WTC11 (cell line): Measurements from ENCODE around the gene FAM216A. TPM values are rescaled to one million over a fixed set of nuclear protein-coding genes. Genes with fewer than 3 reads are reported as not detected.

Experiments
- ATAC-seq: fragments of 200-7000 bp; cut with Tn5 transposase; 2 replicates; pipeline ENCODE4 v1.10.0; 2021; ENCODE audit warnings: mild to moderate bottlenecking, moderate library complexity
- CTCF ChIA-PET: fragments of 300-600 bp; sonication (Branson Sonifier 250); formaldehyde crosslinking; loops from one replicate; lab custom pipeline; 2021; ENCODE audit warnings: antibody characterized with exemption; lab: Charles Lee
- POLR2A ChIA-PET: fragments of 350-600 bp; sonication (Branson Sonifier 250); formaldehyde crosslinking; loops from one replicate; lab custom pipeline; 2021; ENCODE audit warnings: antibody characterized with exemption; lab: Charles Lee
- DNase-seq: peaks from one replicate; pipeline ENCODE4 v3.0.0; 2021; ENCODE audit warnings: low spot score
- H3K27ac Mint-ChIP-seq: 2 replicates; pipeline ENCODE4 v1.8.0; 2021; ENCODE audit warnings: mixed read lengths
- H3K27me3 Mint-ChIP-seq: 2 replicates; pipeline ENCODE4 v1.8.0; 2021; ENCODE audit warnings: low read depth, mild to moderate bottlenecking, moderate library complexity, mixed read lengths
- H3K36me3 Mint-ChIP-seq: 2 replicates; pipeline ENCODE4 v1.8.0; 2021; ENCODE audit warnings: mixed read lengths
- H3K4me1 Mint-ChIP-seq: 2 replicates; pipeline ENCODE4 v1.8.0; 2022; ENCODE audit warnings: mixed read lengths
- H3K4me3 Mint-ChIP-seq: 2 replicates; pipeline ENCODE4 v1.8.0; 2021; ENCODE audit warnings: mild to moderate bottlenecking, moderate library complexity, mixed read lengths
- H3K9me3 Mint-ChIP-seq: 2 replicates; pipeline ENCODE4 v1.8.0; 2021; ENCODE audit warnings: mixed read lengths
- ATF2 ChIP-seq: sonication (generic); formaldehyde crosslinking; IDR thresholded peaks from 2 replicates; pipeline ENCODE4 v1.8.1; 2022; ENCODE audit warnings: low read depth, missing genetic modification reagents, borderline replicate concordance
- ATF3 ChIP-seq: sonication (generic); formaldehyde crosslinking; conservative IDR thresholded peaks from 2 replicates; pipeline ENCODE4 v1.8.1; 2022; ENCODE audit warnings: mild to moderate bottlenecking, missing genetic modification reagents
- ETV6 ChIP-seq: sonication (generic); formaldehyde crosslinking; IDR thresholded peaks from 2 replicates; pipeline ENCODE4 v1.8.1; 2022; ENCODE audit warnings: mild to moderate bottlenecking, missing genetic modification reagents
- FOXP1 ChIP-seq: sonication (generic); formaldehyde crosslinking; IDR thresholded peaks from 2 replicates; pipeline ENCODE4 v1.8.0; 2022; ENCODE audit warnings: missing genetic modification reagents, mild to moderate bottlenecking, moderate library complexity, borderline replicate concordance
- IRF2 ChIP-seq: sonication (generic); formaldehyde crosslinking; IDR thresholded peaks from 2 replicates; pipeline ENCODE4 v1.8.0; 2022; ENCODE audit warnings: low read depth, missing genetic modification reagents, borderline replicate concordance
- NFATC4 ChIP-seq: fragments of 250-450 bp; sonication (Bioruptor Pico); IDR thresholded peaks from 2 replicates; pipeline ENCODE4 v1.9.0; 2021; ENCODE audit warnings: mild to moderate bottlenecking
- PREB ChIP-seq: sonication (generic); formaldehyde crosslinking; IDR thresholded peaks from 2 replicates; pipeline ENCODE4 v1.8.1; 2022; ENCODE audit warnings: mild to moderate bottlenecking, missing genetic modification reagents, moderate library complexity, borderline replicate concordance
- PRRX2 ChIP-seq: fragments of 250-450 bp; sonication (Bioruptor Pico); IDR thresholded peaks from 2 replicates; pipeline ENCODE4 v1.8.0; 2021; ENCODE audit warnings: mild to moderate bottlenecking
- ZNF138 ChIP-seq: sonication (generic); formaldehyde crosslinking; conservative IDR thresholded peaks from 2 replicates; pipeline ENCODE4 v1.8.1; 2022; ENCODE audit warnings: mild to moderate bottlenecking, moderate library complexity, missing genetic modification reagents
- ZNF263 ChIP-seq: sonication (generic); formaldehyde crosslinking; IDR thresholded peaks from 2 replicates; pipeline ENCODE4 v1.8.1; 2022; ENCODE audit warnings: low read depth, mild to moderate bottlenecking, moderate library complexity, missing genetic modification reagents
- ZNF281 ChIP-seq: sonication (generic); formaldehyde crosslinking; IDR thresholded peaks from 2 replicates; pipeline ENCODE4 v1.8.0; 2023; ENCODE audit warnings: mild to moderate bottlenecking, missing genetic modification reagents
- ZSCAN18 ChIP-seq: fragments of 250-450 bp; sonication (Bioruptor Pico); IDR thresholded peaks from 2 replicates; pipeline ENCODE4 v2.1.2; 2022; ENCODE audit warnings: mild to moderate bottlenecking, moderate library complexity
- total RNA-seq: library from RNA; stranded (reverse); gene quantifications from 3 replicates; pipeline ENCODE4 v1.2.3, GENCODE V29; 2021
- TF ChIP-seq, protein P1 (sequence below): sonication (generic); formaldehyde crosslinking; IDR thresholded peaks from 2 replicates; pipeline ENCODE4 v1.8.1; 2023; ENCODE audit warnings: mild to moderate bottlenecking, missing genetic modification reagents, moderate library complexity
- TF ChIP-seq, protein P2 (sequence below): sonication (generic); formaldehyde crosslinking; IDR thresholded peaks from 2 replicates; pipeline ENCODE4 v1.8.1; 2022; ENCODE audit warnings: mild to moderate bottlenecking, moderate library complexity, missing genetic modification reagents
- TF ChIP-seq, protein P3 (sequence below): fragments of 250-450 bp; sonication (Bioruptor Pico); conservative IDR thresholded peaks from 2 replicates; pipeline ENCODE4 v1.9.0; 2021; ENCODE audit warnings: mild to moderate bottlenecking
- TF ChIP-seq, protein P4 (sequence below): fragments of 250-450 bp; sonication (Bioruptor Pico); IDR thresholded peaks from 2 replicates; pipeline ENCODE4 v1.9.0; 2021; ENCODE audit warnings: moderate library complexity, mild to moderate bottlenecking, inconsistent platforms, borderline replicate concordance
- TF ChIP-seq, protein P5 (sequence below): fragments of 250-450 bp; sonication (Bioruptor Pico); IDR thresholded peaks from 2 replicates; pipeline ENCODE4 v1.8.0; 2021; ENCODE audit warnings: mild to moderate bottlenecking

Gene FAM216A
- total RNA-seq, 1 experiment from 2014 or later: 16.9 TPM

GRCh38 chr12:110424237-110424636, 44.4 kb upstream of the FAM216A start:
- ATAC-seq (peak; percentile 82), DNase-seq (no peak)
- Mint-ChIP-seq H3K9me3 (no peaks in the 10 kb centered on the region), H3K27ac (no peak overlapping the region), H3K4me3 (no peak overlapping the region), H3K4me1 (peaks cover 8% of the 10 kb centered on the region; the same call in 1 of the 2 replicates), H3K36me3 (no peaks in the 10 kb centered on the region), H3K27me3 (no peaks in the 10 kb centered on the region)
- ChIA-PET POLR2A (no interaction called here), CTCF (interaction anchor here (1.0 kb wide), 1 partner anchor 45 kb away, joined by 3 read pairs; the partner anchor contains the start of genes FAM216A and GPN3)
- TF ChIP-seq ETV6 (CRISPR knock-in tag) (no peak), ZSCAN18 (CRISPR knock-in tag) (no peak), ATF3 (CRISPR knock-in tag) (no peak), ZNF138 (CRISPR knock-in tag) (no peak), NFATC4 (CRISPR knock-in tag) (no peak), PREB (CRISPR knock-in tag) (no peak), ZNF263 (CRISPR knock-in tag) (no peak), FOXP1 (no peak), PRRX2 (CRISPR knock-in tag) (no peak), IRF2 (no peak)
- TF ChIP-seq, protein P1, sequence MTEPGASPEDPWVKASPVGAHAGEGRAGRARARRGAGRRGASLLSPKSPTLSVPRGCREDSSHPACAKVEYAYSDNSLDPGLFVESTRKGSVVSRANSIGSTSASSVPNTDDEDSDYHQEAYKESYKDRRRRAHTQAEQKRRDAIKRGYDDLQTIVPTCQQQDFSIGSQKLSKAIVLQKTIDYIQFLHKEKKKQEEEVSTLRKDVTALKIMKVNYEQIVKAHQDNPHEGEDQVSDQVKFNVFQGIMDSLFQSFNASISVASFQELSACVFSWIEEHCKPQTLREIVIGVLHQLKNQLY (CRISPR knock-in tag): no peak
- TF ChIP-seq, protein P2, sequence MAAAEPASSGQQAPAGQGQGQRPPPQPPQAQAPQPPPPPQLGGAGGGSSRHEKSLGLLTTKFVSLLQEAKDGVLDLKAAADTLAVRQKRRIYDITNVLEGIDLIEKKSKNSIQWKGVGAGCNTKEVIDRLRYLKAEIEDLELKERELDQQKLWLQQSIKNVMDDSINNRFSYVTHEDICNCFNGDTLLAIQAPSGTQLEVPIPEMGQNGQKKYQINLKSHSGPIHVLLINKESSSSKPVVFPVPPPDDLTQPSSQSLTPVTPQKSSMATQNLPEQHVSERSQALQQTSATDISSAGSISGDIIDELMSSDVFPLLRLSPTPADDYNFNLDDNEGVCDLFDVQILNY: no peak

GRCh38 chr12:110426406-110426805, 42.2 kb upstream of the FAM216A start:
- no peak for DNase-seq
- ATAC-seq: no peak
- no peaks in the 10 kb centered on the region for H3K36me3 Mint-ChIP-seq
- TF ChIP-seq, protein P3, sequence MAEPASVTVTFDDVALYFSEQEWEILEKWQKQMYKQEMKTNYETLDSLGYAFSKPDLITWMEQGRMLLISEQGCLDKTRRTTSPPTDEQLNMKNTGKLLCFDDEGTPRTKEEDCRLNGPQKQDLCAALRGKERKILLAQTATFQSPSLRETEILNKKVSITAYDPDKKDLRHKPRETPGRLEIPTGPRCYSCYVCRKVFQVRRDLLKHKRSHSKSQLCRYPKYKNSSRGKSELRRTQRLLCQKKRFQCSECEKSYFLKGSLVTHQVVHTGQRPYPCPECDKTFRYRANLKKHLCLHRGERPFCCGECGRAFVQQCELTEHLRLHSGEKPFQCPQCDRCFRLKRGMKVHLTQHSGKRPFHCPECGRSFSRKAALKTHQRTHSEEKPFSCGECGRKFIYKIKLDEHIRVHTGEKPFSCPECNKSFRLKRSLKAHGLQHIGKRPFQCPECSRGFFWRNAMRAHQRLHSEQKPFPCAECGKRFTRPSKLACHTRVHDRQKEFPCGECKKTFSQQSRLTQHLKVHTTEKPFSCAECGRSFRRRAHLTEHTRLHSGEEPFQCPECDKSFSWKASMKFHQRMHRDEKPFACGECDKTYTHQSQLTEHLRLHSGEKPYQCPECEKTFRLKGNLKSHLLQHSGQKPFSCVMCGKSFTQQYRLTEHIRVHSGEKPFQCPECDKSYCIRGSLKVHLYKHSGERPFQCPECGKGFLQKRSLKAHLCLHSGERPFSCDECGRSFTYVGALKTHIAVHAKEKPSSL: no peak
- no peak for TF ChIP-seq ZNF281
- TF ChIP-seq, protein P4, sequence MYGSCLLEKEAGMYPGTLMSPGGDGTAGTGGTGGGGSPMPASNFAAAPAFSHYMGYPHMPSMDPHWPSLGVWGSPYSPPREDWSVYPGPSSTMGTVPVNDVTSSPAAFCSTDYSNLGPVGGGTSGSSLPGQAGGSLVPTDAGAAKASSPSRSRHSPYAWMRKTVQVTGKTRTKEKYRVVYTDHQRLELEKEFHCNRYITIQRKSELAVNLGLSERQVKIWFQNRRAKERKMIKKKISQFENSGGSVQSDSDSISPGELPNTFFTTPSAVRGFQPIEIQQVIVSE (CRISPR knock-in tag): no peak
- TF ChIP-seq, protein P5, sequence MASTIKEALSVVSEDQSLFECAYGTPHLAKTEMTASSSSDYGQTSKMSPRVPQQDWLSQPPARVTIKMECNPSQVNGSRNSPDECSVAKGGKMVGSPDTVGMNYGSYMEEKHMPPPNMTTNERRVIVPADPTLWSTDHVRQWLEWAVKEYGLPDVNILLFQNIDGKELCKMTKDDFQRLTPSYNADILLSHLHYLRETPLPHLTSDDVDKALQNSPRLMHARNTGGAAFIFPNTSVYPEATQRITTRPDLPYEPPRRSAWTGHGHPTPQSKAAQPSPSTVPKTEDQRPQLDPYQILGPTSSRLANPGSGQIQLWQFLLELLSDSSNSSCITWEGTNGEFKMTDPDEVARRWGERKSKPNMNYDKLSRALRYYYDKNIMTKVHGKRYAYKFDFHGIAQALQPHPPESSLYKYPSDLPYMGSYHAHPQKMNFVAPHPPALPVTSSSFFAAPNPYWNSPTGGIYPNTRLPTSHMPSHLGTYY: no peak
- TF ChIP-seq ATF2 (CRISPR knock-in tag): no peak
- no peak for TF ChIP-seq ATF3 (CRISPR knock-in tag)
- TF ChIP-seq ZSCAN18 (CRISPR knock-in tag): no peak

More at GRCh38 chr12:110426406-110426805, 42.2 kb upstream of the FAM216A start:
- H3K27ac Mint-ChIP-seq: no peak overlapping the region
- H3K9me3 Mint-ChIP-seq: no peaks in the 10 kb centered on the region
- peaks cover 8% of the 10 kb centered on the region; the same call in 1 of the 2 replicates for H3K4me1 Mint-ChIP-seq
- ChIA-PET POLR2A (no interaction called here), CTCF (interaction anchor here (1.0 kb wide), 1 partner anchor 23 kb away, joined by 3 read pairs; the partner anchor contains the start of gene ARPC3)
- H3K4me3 Mint-ChIP-seq: no peak overlapping the region
- H3K27me3 Mint-ChIP-seq: no peaks in the 10 kb centered on the region
